H9 (cell line): ENCODE measurements around the gene DCUN1D2. TPM values are rescaled to one million over a fixed set of nuclear protein-coding genes. Genes with fewer than 3 reads are reported as not detected.

ENCODE experiments used
- DNase-seq: peaks from one replicate; pipeline ENCODE4 v3.0.0-alpha.2; 2017
- H2AFZ ChIP-seq: one replicate; pipeline ENCODE4 v1.6.1; 2013; ENCODE audit warnings: mild to moderate bottlenecking, low read length, control low read depth, moderate library complexity
- H2AK5ac ChIP-seq: 2 replicates; pipeline ENCODE4 v1.6.1; 2013; ENCODE audit warnings: low read length, control low read depth, mixed read lengths; ENCODE audit not compliant: insufficient read length
- H2BK120ac ChIP-seq: one replicate; pipeline ENCODE4 v1.6.1; 2013; ENCODE audit warnings: low read depth, mild to moderate bottlenecking, low read length, control low read depth, inconsistent platforms; ENCODE audit not compliant: poor library complexity, severe bottlenecking
- H2BK12ac ChIP-seq: 2 replicates; pipeline ENCODE4 v1.6.1; 2013; ENCODE audit warnings: low read length, control low read depth, mixed read lengths, low read depth; ENCODE audit not compliant: insufficient read length
- H2BK15ac ChIP-seq: 2 replicates; pipeline ENCODE4 v1.6.1; 2013; ENCODE audit warnings: low read depth, low read length, control low read depth
- H2BK20ac ChIP-seq: one replicate; pipeline ENCODE4 v1.6.1; 2013; ENCODE audit warnings: low read depth, mild to moderate bottlenecking, low read length, control low read depth, inconsistent platforms; ENCODE audit not compliant: poor library complexity, severe bottlenecking
- H2BK5ac ChIP-seq: 2 replicates; pipeline ENCODE4 v1.6.1; 2013; ENCODE audit warnings: low read length, control low read depth, mixed read lengths; ENCODE audit not compliant: insufficient read length
- H3K14ac ChIP-seq: 2 replicates; pipeline ENCODE4 v1.6.1; 2013; ENCODE audit warnings: low read length, control low read depth; ENCODE audit not compliant: insufficient read depth
- H3K18ac ChIP-seq: 2 replicates; pipeline ENCODE4 v1.6.1; 2013; ENCODE audit warnings: low read depth, mild to moderate bottlenecking, mixed read lengths, low read length, control low read depth; ENCODE audit not compliant: insufficient read length
- H3K23ac ChIP-seq: 2 replicates; pipeline ENCODE4 v1.6.1; 2013; ENCODE audit warnings: low read length, control low read depth, mixed read lengths, low read depth; ENCODE audit not compliant: insufficient read length
- H3K23me2 ChIP-seq: 2 replicates; pipeline ENCODE4 v1.6.1; 2013; ENCODE audit warnings: low read depth, mild to moderate bottlenecking, mixed read lengths, low read length, control low read depth; ENCODE audit not compliant: insufficient read length, poor library complexity, severe bottlenecking
- H3K27ac ChIP-seq: 2 replicates; pipeline ENCODE4 v1.5.1; 2013; ENCODE audit warnings: low read length, control low read depth, mixed read lengths, low read depth; ENCODE audit not compliant: insufficient read length
- H3K27me3 ChIP-seq: 2 replicates; pipeline ENCODE4 v1.6.1; 2013; ENCODE audit warnings: low read length, control low read depth, inconsistent platforms; ENCODE audit not compliant: insufficient read depth
- H3K4ac ChIP-seq: 2 replicates; pipeline ENCODE4 v1.6.1; 2013; ENCODE audit warnings: low read depth, mild to moderate bottlenecking, control low read depth, inconsistent platforms, low read length, moderate library complexity
- H3K4me1 ChIP-seq: 2 replicates; pipeline ENCODE4 v1.6.1; 2013; ENCODE audit warnings: low read length, control low read depth, inconsistent platforms; ENCODE audit not compliant: insufficient read depth
- H3K4me2 ChIP-seq: 2 replicates; pipeline ENCODE4 v1.6.1; 2013; ENCODE audit warnings: low read length, control low read depth, mixed read lengths; ENCODE audit not compliant: insufficient read length, insufficient read depth
- H3K56ac ChIP-seq: 2 replicates; pipeline ENCODE4 v1.6.1; 2013; ENCODE audit warnings: low read depth, mild to moderate bottlenecking, mixed read lengths, low read length, control low read depth; ENCODE audit not compliant: insufficient read length
- H3K79me1 ChIP-seq: 2 replicates; pipeline ENCODE4 v1.6.1; 2013; ENCODE audit warnings: low read depth, mild to moderate bottlenecking, moderate library complexity, low read length, control low read depth, inconsistent platforms; ENCODE audit not compliant: insufficient read depth, poor library complexity, severe bottlenecking
- H3K79me2 ChIP-seq: 2 replicates; pipeline ENCODE4 v1.6.1; 2013; ENCODE audit warnings: low read length, control low read depth, inconsistent platforms; ENCODE audit not compliant: insufficient read depth
- H3K9ac ChIP-seq: 2 replicates; pipeline ENCODE4 v1.6.1; 2013; ENCODE audit warnings: low read length, control low read depth, mixed read lengths; ENCODE audit not compliant: insufficient read length; ENCODE audit errors: extremely low read depth
- H3K9me3 ChIP-seq: one replicate; pipeline ENCODE4 v1.6.1; 2013; ENCODE audit warnings: low read depth, low read length, inconsistent platforms; ENCODE audit not compliant: control insufficient read depth
- H3T11ph ChIP-seq: one replicate; pipeline ENCODE4 v1.6.1; 2013; ENCODE audit warnings: mild to moderate bottlenecking, low read length, control low read depth, inconsistent platforms
- H4K20me1 ChIP-seq: one replicate; pipeline ENCODE4 v1.6.1; 2013; ENCODE audit not compliant: control insufficient read depth, insufficient read length, insufficient read depth
- H4K5ac ChIP-seq: 2 replicates; pipeline ENCODE4 v1.6.1; 2013; ENCODE audit warnings: low read depth, mild to moderate bottlenecking, mixed read lengths, low read length, control low read depth; ENCODE audit not compliant: insufficient read length
- H4K8ac ChIP-seq: replicated peaks from 2 replicates; pipeline ENCODE4 v1.6.1; 2013; ENCODE audit warnings: low read length, control low read depth, mixed read lengths, low read depth; ENCODE audit not compliant: insufficient read length
- H4K91ac ChIP-seq: 2 replicates; pipeline ENCODE4 v1.6.1; 2013; ENCODE audit warnings: low read depth, mild to moderate bottlenecking, moderate library complexity, mixed read lengths, low read length, control low read depth; ENCODE audit not compliant: insufficient read length
- H3K27ac Mint-ChIP-seq, 3 experiments: 2 replicates in 2 of 3; 3 replicates in 1 of 3; pipeline ENCODE4 v1.8.0; 2020 to 2021; ENCODE audit warnings: mixed read lengths in 3 of 3, mild to moderate bottlenecking in 1 of 3, moderate library complexity in 1 of 3
- H3K27me3 Mint-ChIP-seq: 2 replicates; pipeline ENCODE4 v1.8.0; 2021; ENCODE audit warnings: low read depth, mild to moderate bottlenecking, moderate library complexity, mixed read lengths
- H3K36me3 Mint-ChIP-seq, 3 experiments: 2 replicates in 2 of 3; 3 replicates in 1 of 3; pipeline ENCODE4 v1.8.0; 2020 to 2021; ENCODE audit warnings: low read depth in 3 of 3, mixed read lengths in 3 of 3; ENCODE audit not compliant: insufficient read depth in 1 of 3
- H3K4me1 Mint-ChIP-seq, 2 experiments: 2 replicates each; pipeline ENCODE4 v1.8.0; 2020; ENCODE audit warnings: mixed read lengths in 2 of 2
- H3K4me3 Mint-ChIP-seq, 2 experiments: 2 replicates in 1 of 2; 3 replicates in 1 of 2; pipeline ENCODE4 v1.8.0; 2020 to 2021; ENCODE audit warnings: mild to moderate bottlenecking in 2 of 2, mixed read lengths in 2 of 2, moderate library complexity in 1 of 2
- H3K9me3 Mint-ChIP-seq, 2 experiments: 2 replicates in 1 of 2; 3 replicates in 1 of 2; pipeline ENCODE4 v1.8.0; 2020; ENCODE audit warnings: mild to moderate bottlenecking in 2 of 2, mixed read lengths in 2 of 2, moderate library complexity in 1 of 2
- CTCF ChIP-seq: fragments of 200-600 bp; sonication (generic); conservative IDR thresholded peaks from 3 replicates; pipeline ENCODE4 v1.8.0; 2021; ENCODE audit warnings: antibody characterized with exemption, mild to moderate bottlenecking
- WGBS: extraction: QIAGEN DNeasy Blood & Tissue Kit; methylation state at CpG from one replicate; pipeline ENCODE4 v1.1.7; 2013; ENCODE audit warnings: missing lambda C conversion rate, low lambda C conversion rate, mixed read lengths; ENCODE audit not compliant: insufficient read length; ENCODE audit errors: extremely low coverage; 5-methylcytosine and 5-hydroxymethylcytosine counted together
- total RNA-seq: library from RNA; stranded (reverse); gene quantifications from 2 replicates; pipeline ENCODE4 v1.2.1, GENCODE V29; 2021

The DCUN1D2 gene
- total RNA-seq, 1 experiment from 2014 or later = 36.8 TPM

DNA sequence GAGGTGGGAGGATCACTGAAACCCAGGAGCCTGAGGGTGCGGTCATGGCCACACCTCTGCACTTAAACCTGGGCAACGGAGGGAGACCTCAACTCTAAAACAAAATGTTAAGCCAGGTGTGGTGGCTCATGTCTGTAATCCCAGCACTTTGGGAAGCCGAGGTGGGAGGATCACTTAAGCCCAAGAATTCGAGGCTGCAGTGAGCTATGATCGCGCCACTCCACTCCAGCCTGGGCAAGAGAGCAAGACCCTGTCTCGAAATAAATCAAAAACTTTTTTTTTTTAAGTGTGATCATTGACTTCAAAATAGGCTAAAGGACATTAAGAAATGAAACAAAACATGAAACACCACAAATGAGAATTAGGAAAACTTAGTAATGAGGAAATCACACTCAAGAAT lies 20.9 kb downstream of the DCUN1D2 start:
- H3K4me2 ChIP-seq = no peak overlapping the region
- H3K9ac ChIP-seq = no peak overlapping the region

More for the DNA sequence above, 20.9 kb downstream of the DCUN1D2 start:
- Histone ChIP-seq H2BK120ac (no peak overlapping the region), H3K23ac (no peak overlapping the region), H4K8ac (no peak overlapping the region), H2BK5ac (no peak overlapping the region), H3K4ac (no peak overlapping the region), H3K14ac (no peak overlapping the region), H2BK20ac (no peak overlapping the region), H3K56ac (no peak overlapping the region), H3K27me3 (no peaks in the 10 kb centered on the region), H3K18ac (no peak overlapping the region), H2BK12ac (no peak overlapping the region), H3K9me3 (no peaks in the 10 kb centered on the region), H4K5ac (no peak overlapping the region), H4K20me1 (no peaks in the 10 kb centered on the region), H3T11ph (no peak overlapping the region), H2AK5ac (no peak overlapping the region), H3K27ac (no peak overlapping the region), H4K91ac (no peak overlapping the region), H2AFZ (no peak overlapping the region), H3K4me1 (no peaks in the 10 kb centered on the region), H3K23me2 (peaks cover 2% of the 10 kb centered on the region), H3K79me1 (no peaks in the 10 kb centered on the region), H2BK15ac (no peak overlapping the region), H3K79me2 (no peaks in the 10 kb centered on the region)
- peaks cover 15 to 35% of the 10 kb centered on the region in 2 experiments for H3K4me1 Mint-ChIP-seq
- no peak for DNase-seq
- H3K9me3 Mint-ChIP-seq = no peaks in the 10 kb centered on the region; a peak in 1 of 5 replicates
- H3K27ac Mint-ChIP-seq = peak overlapping the region; percentile 68 to 96 (median 82); a peak in 4 of 7 replicates
- no peak overlapping the region for H3K4me3 Mint-ChIP-seq
- no CpG with 5 or more reads among the region's 7 CpGs for WGBS
- H3K36me3 Mint-ChIP-seq = peaks cover 20 to 56% (median 50%) of the 10 kb centered on the region in 3 experiments; a peak in 6 of 7 replicates
- no peaks in the 10 kb centered on the region for H3K27me3 Mint-ChIP-seq
- TF ChIP-seq CTCF = no peak
